Osteocyte (in vitro differentiated cells): ENCODE data around the gene NUCB1. TPM values are rescaled to one million over a fixed set of nuclear protein-coding genes. Genes with fewer than 3 reads are reported as not detected.

Source experiments
- DNase-seq: peaks from one replicate; pipeline ENCODE4 v3.0.0; 2021; ENCODE audit warnings: mixed read lengths; ENCODE audit not compliant: unreplicated experiment; ENCODE audit errors: extremely low spot score
- H3K27ac Mint-ChIP-seq: one replicate; pipeline ENCODE4 v1.8.0; 2021; ENCODE audit warnings: mild to moderate bottlenecking, mixed read lengths; ENCODE audit not compliant: unreplicated experiment
- H3K27me3 Mint-ChIP-seq: one replicate; pipeline ENCODE4 v1.8.0; 2021; ENCODE audit warnings: mixed read lengths; ENCODE audit not compliant: unreplicated experiment
- H3K36me3 Mint-ChIP-seq: one replicate; pipeline ENCODE4 v1.8.0; 2021; ENCODE audit warnings: mixed read lengths; ENCODE audit not compliant: unreplicated experiment
- H3K4me1 Mint-ChIP-seq: one replicate; pipeline ENCODE4 v1.8.0; 2021; ENCODE audit warnings: mixed read lengths; ENCODE audit not compliant: unreplicated experiment
- H3K4me3 Mint-ChIP-seq: one replicate; pipeline ENCODE4 v1.8.0; 2021; ENCODE audit warnings: mild to moderate bottlenecking, moderate library complexity, mixed read lengths; ENCODE audit not compliant: unreplicated experiment
- H3K9me3 Mint-ChIP-seq: one replicate; pipeline ENCODE4 v1.8.0; 2021; ENCODE audit warnings: mixed read lengths; ENCODE audit not compliant: unreplicated experiment
- CTCF ChIP-seq: fragments of 200-600 bp; sonication (generic); IDR thresholded peaks from 2 replicates; pipeline ENCODE4 v1.5.0; 2021; ENCODE audit warnings: antibody characterized with exemption, mild to moderate bottlenecking, moderate library complexity
- total RNA-seq: library from RNA; stranded (reverse); gene quantifications from 2 replicates; pipeline ENCODE4 v1.2.1, GENCODE V29; 2021

Gene NUCB1
- total RNA-seq, 1 donor from 2014 or later, result 260 TPM

- Mint-ChIP-seq H3K36me3 (peaks cover 17% of the 10 kb centered on the region), H3K27ac (peak overlapping the region; percentile 98), H3K4me3 (peak overlapping the region; percentile 95), H3K27me3 (no peaks in the 10 kb centered on the region), H3K9me3 (no peaks in the 10 kb centered on the region), H3K4me1 (peaks cover 53% of the 10 kb centered on the region)
- DNase-seq, result no peak
- no peak for TF ChIP-seq CTCF
Measured at GRCh38 chr19:48966541-48967345, 66.6 kb downstream of the NUCB1 start.

- DNase-seq, result no peak
- H3K27me3 Mint-ChIP-seq, result no peaks in the 10 kb centered on the region
- peak overlapping the region; percentile 98 for H3K27ac Mint-ChIP-seq
- TF ChIP-seq CTCF, result no peak
- peaks cover 17% of the 10 kb centered on the region for H3K36me3 Mint-ChIP-seq
- peak overlapping the region; percentile 95 for H3K4me3 Mint-ChIP-seq
- no peaks in the 10 kb centered on the region for H3K9me3 Mint-ChIP-seq
- peaks cover 45% of the 10 kb centered on the region for H3K4me1 Mint-ChIP-seq
Measured at GRCh38 chr19:48967346-48968178, 67.5 kb downstream of the NUCB1 start.

GRCh38 chr19:48968179-48968661 lies 68.1 kb downstream of the NUCB1 start:
- Mint-ChIP-seq H3K36me3 (peaks cover 17% of the 10 kb centered on the region), H3K9me3 (no peaks in the 10 kb centered on the region), H3K27ac (peak overlapping the region; percentile 98), H3K4me1 (peaks cover 43% of the 10 kb centered on the region), H3K27me3 (no peaks in the 10 kb centered on the region), H3K4me3 (peak overlapping the region; percentile 30)
- TF ChIP-seq CTCF, result no peak
- no peak for DNase-seq

- no peak overlapping the region for H3K4me3 Mint-ChIP-seq
- no peak for TF ChIP-seq CTCF
- no peak for DNase-seq
- no peaks in the 10 kb centered on the region for H3K9me3 Mint-ChIP-seq
- H3K27me3 Mint-ChIP-seq, result no peaks in the 10 kb centered on the region
- peaks cover 37% of the 10 kb centered on the region for H3K4me1 Mint-ChIP-seq
- H3K27ac Mint-ChIP-seq, result no peak overlapping the region
- H3K36me3 Mint-ChIP-seq, result peaks cover 17% of the 10 kb centered on the region
Measured at GRCh38 chr19:48968813-48969218, 68.7 kb downstream of the NUCB1 start.
